ENCODE data around the gene PTGS1.

DNA sequence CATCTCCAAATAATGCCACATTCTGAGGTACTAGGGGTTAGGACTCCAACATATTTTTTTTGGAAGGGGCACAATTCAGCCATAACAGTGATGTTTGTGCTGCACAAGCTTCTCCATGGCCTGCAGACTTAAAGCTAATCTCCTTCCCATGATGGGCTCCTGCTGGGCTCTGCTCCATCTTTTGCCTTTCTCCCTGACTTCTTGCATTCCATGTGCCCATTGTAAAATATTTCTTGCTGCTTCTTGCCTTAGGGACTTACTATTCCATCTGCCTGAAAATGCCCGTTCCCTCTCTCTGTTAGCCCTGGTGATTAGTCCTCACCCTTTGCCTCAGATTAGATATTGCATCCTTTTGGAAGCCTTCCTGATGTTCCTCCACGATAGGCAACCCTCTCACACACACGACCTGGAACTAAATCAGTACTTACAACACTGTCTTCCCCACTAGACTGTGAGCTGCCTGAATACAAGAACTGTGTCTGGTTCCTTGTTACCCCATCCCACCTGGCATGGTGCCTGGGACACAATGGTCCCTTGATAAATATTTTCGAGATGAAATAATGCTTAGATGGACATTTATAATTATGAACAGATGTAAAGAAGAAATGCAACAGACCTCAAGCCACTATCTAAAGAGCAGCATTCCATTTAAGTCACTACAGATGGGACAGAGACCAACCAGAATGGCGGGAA, 73.4 kb downstream of the PTGS1 start:
- TF ChIP-seq, protein P1, sequence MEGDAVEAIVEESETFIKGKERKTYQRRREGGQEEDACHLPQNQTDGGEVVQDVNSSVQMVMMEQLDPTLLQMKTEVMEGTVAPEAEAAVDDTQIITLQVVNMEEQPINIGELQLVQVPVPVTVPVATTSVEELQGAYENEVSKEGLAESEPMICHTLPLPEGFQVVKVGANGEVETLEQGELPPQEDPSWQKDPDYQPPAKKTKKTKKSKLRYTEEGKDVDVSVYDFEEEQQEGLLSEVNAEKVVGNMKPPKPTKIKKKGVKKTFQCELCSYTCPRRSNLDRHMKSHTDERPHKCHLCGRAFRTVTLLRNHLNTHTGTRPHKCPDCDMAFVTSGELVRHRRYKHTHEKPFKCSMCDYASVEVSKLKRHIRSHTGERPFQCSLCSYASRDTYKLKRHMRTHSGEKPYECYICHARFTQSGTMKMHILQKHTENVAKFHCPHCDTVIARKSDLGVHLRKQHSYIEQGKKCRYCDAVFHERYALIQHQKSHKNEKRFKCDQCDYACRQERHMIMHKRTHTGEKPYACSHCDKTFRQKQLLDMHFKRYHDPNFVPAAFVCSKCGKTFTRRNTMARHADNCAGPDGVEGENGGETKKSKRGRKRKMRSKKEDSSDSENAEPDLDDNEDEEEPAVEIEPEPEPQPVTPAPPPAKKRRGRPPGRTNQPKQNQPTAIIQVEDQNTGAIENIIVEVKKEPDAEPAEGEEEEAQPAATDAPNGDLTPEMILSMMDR (IDR thresholded peaks at IDR 0.05) = no peak
- no peak for TF ChIP-seq EZH2 (IDR thresholded peaks at IDR 0.05; ENCODE audit: borderline replicate concordance, insufficient read depth, low read depth, low read length, poor library complexity, severe bottlenecking)
